Endothelial cell of umbilical vein (primary cell): Measurements from ENCODE around the gene LAG3.

ENCODE experiments used
- EZH2 ChIP-seq: IDR thresholded peaks from 2 replicates; pipeline ENCODE4 v1.6.1; 2012; ENCODE audit warnings: borderline replicate concordance, low read depth, mild to moderate bottlenecking, moderate library complexity, low read length, inconsistent platforms; ENCODE audit not compliant: severe bottlenecking
- FOS ChIP-seq: IDR thresholded peaks from 2 replicates; pipeline ENCODE4 v1.6.1; 2011; ENCODE audit warnings: mild to moderate bottlenecking, low read length, moderate library complexity, borderline replicate concordance; ENCODE audit not compliant: insufficient read depth
- POLR2A ChIP-seq: IDR thresholded peaks from 2 replicates; pipeline ENCODE4 v1.6.1; 2012; ENCODE audit warnings: low read depth, mild to moderate bottlenecking, control low read depth, low read length
- POLR2AphosphoS5 ChIP-seq: IDR thresholded peaks from 2 replicates; pipeline ENCODE4 v1.6.1; 2012; ENCODE audit warnings: low read depth, mild to moderate bottlenecking, control low read depth, low read length, moderate library complexity; ENCODE audit not compliant: insufficient read depth
- TF ChIP-seq, protein P1 (sequence below), 2 donors: IDR thresholded peaks; 1 replicate in 1 of 2; 2 replicates in 1 of 2; pipeline ENCODE4 v1.5.1; 2011; ENCODE audit warnings: low read length in 2 of 2, mild to moderate bottlenecking in 2 of 2, moderate library complexity in 2 of 2, control low read depth in 1 of 2, inconsistent platforms in 1 of 2, low read depth in 1 of 2; ENCODE audit not compliant: insufficient read depth in 1 of 2; ENCODE audit errors: extremely low read depth in 1 of 2
- TF ChIP-seq, protein P2 (sequence below): IDR thresholded peaks from 2 replicates; pipeline ENCODE4 v1.6.1; 2011; ENCODE audit not compliant: insufficient read depth, insufficient read length

DNA sequence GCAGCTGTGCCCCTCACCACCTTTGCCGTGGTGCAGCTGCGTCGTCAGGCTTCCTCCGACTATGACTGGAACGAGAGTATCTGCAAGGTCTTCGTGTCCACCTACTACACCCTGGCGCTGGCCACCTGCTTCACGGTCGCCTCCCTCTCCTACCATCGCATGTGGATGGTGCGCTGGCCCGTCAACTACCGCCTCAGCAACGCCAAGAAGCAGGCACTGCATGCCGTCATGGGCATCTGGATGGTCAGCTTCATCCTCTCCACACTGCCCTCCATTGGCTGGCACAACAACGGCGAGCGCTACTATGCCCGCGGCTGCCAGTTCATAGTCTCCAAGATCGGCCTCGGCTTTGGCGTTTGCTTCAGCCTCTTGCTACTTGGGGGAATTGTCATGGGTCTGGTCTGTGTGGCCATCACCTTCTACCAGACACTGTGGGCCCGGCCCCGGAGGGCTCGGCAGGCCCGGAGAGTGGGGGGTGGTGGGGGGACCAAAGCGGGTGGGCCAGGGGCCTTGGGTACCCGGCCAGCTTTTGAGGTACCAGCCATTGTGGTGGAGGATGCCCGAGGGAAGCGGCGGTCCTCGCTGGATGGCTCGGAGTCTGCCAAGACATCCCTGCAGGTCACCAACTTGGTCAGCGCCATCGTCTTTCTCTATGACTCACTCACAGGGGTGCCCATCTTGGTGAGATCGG lies 51.9 kb downstream of the LAG3 start:
- TF ChIP-seq, protein P1, sequence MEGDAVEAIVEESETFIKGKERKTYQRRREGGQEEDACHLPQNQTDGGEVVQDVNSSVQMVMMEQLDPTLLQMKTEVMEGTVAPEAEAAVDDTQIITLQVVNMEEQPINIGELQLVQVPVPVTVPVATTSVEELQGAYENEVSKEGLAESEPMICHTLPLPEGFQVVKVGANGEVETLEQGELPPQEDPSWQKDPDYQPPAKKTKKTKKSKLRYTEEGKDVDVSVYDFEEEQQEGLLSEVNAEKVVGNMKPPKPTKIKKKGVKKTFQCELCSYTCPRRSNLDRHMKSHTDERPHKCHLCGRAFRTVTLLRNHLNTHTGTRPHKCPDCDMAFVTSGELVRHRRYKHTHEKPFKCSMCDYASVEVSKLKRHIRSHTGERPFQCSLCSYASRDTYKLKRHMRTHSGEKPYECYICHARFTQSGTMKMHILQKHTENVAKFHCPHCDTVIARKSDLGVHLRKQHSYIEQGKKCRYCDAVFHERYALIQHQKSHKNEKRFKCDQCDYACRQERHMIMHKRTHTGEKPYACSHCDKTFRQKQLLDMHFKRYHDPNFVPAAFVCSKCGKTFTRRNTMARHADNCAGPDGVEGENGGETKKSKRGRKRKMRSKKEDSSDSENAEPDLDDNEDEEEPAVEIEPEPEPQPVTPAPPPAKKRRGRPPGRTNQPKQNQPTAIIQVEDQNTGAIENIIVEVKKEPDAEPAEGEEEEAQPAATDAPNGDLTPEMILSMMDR (IDR thresholded peaks at IDR 0.05; ENCODE audit: extremely low read depth in 1 of 2, insufficient read depth in 1 of 2, low read depth in 1 of 2, low read length in 2 of 2), result no peak
- TF ChIP-seq, protein P2, sequence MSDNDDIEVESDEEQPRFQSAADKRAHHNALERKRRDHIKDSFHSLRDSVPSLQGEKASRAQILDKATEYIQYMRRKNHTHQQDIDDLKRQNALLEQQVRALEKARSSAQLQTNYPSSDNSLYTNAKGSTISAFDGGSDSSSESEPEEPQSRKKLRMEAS, result no peak
- TF ChIP-seq POLR2A, result no peak
- TF ChIP-seq FOS, result no peak
- no peak for TF ChIP-seq EZH2
- no peak for TF ChIP-seq POLR2AphosphoS5
